Activated T-cell treated with anti-CD3 and anti-CD28 coated beads for 1 hour (primary cell): ENCODE data around the gene HJURP.

Source experiments
- DNase-seq: peaks from one replicate; pipeline ENCODE4 v3.0.0-alpha.2; 2020; ENCODE audit warnings: low read depth

The HJURP gene

GRCh38 chr2:233829193-233830110 lies 24.9 kb downstream of the HJURP start:
- DNase-seq = no peak

GRCh38 chr2:233828546-233829192 lies 25.7 kb downstream of the HJURP start:
- no peak for DNase-seq

- no peak for DNase-seq
Observed at GRCh38 chr2:233824373-233824772, 30.0 kb downstream of the HJURP start.

GRCh38 chr2:233823731-233824121 lies 30.6 kb downstream of the HJURP start:
- DNase-seq = no peak

- no peak for DNase-seq
Observed at GRCh38 chr2:233822781-233823730, 31.3 kb downstream of the HJURP start.

GRCh38 chr2:233822101-233822771 lies 32.1 kb downstream of the HJURP start:
- DNase-seq = no peak

- no peak for DNase-seq
Observed at GRCh38 chr2:233821709-233822100, 32.6 kb downstream of the HJURP start.

- DNase-seq = no peak
Observed at GRCh38 chr2:233821196-233821595, 33.1 kb downstream of the HJURP start.

- DNase-seq = no peak
Observed at GRCh38 chr2:233820774-233821105, 33.6 kb downstream of the HJURP start.

GRCh38 chr2:233819884-233820773 lies 34.2 kb downstream of the HJURP start:
- DNase-seq = no peak

GRCh38 chr2:233818639-233819621 lies 35.4 kb downstream of the HJURP start:
- no peak for DNase-seq

GRCh38 chr2:233817995-233818638 lies 36.2 kb downstream of the HJURP start:
- no peak for DNase-seq

GRCh38 chr2:233817361-233817911 lies 36.9 kb downstream of the HJURP start:
- no peak for DNase-seq

- no peak for DNase-seq
Observed at GRCh38 chr2:233816771-233817170, 37.6 kb downstream of the HJURP start.

GRCh38 chr2:233816334-233816733 lies 38.0 kb downstream of the HJURP start:
- DNase-seq = no peak

GRCh38 chr2:233815861-233816260 lies 38.5 kb downstream of the HJURP start:
- no peak for DNase-seq

- DNase-seq = no peak
Observed at GRCh38 chr2:233814056-233814835, 40.1 kb downstream of the HJURP start.
